Ammon's horn (tissue), 1 donor: ENCODE data around the gene COX10.
"Not testable (repeated sequence)": the region's sequence is repeated elsewhere in the genome, so short reads cannot be mapped to it uniquely, and the experiment has no call there.

ENCODE experiments used
- DNase-seq: peaks from one replicate; pipeline ENCODE4 v3.0.0-alpha.2; 2016; ENCODE audit warnings: low spot score

Gene COX10

GRCh38 chr17:14069251-14070021, at the start of gene COX10:
Gene COX10 (plus strand): TSS chr17:14069504. CDS start chr17:14069606, 102 bp downstream.
- DNase-seq: peak; percentile 88

GRCh38 chr17:14021651-14022294, 47.5 kb upstream of the COX10 start:
- not testable (repeated sequence) for DNase-seq

DNA sequence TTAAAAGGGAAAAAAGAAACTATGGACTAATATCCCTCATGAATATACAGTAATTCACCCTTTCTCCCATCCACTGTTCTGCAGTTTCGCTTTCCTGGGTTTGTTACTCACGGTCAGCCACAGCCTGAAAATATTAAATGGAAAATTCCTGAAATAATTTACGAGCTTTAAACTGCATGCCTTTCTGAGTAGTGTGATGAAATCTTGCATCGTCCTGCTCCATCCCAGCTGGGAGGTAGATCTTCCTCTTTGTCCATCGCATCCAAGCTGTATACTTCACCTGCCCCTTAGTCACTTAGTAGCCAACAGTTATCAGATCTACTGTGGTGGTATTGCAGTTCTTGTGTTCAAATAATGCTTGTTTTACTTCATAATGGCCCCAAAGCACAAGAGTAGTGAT, 39.5 kb upstream of the COX10 start:
- DNase-seq: not testable (repeated sequence)

- no peak for DNase-seq
Observed at GRCh38 chr17:14032234-14032633, 37.1 kb upstream of the COX10 start.

DNA sequence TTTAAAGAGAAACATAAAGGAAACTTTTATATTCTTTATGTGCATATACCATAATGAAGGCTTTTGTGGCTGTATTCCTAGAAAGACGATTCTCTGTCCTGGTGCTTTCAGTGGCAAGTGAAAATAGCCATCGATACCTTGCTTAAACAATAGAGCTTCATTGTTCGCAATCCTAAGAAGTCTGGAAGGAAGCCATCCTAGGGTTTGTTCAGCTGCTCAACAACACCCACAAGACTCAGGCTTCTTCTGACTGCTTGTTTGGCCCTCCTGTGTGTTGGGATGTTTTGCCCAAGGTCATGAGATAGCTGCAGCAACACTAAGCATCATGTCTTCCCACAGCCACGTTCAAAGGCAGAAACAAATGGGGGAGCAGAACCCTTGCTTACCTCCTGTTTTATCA, 36.1 kb upstream of the COX10 start:
- DNase-seq: no peak

DNA sequence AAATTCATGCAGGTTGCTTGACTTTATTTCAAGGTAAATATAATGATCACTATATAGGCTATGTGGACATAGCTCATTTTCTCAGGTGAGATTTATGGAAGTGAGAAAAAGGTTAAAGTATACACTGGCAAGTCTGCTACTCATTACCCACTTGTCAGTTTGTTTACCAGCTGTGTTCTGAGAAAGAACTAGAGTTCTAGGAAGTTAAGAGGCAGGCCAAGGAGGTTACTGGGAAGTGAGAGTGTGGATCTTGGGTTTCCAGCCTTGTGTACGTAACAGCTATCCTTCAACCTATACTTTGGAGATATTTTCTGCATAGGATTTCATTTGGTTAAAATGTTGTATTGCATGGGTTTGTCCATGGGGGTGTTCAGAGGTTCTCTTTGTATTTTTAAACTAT, 31.9 kb upstream of the COX10 start:
- DNase-seq: no peak

DNA sequence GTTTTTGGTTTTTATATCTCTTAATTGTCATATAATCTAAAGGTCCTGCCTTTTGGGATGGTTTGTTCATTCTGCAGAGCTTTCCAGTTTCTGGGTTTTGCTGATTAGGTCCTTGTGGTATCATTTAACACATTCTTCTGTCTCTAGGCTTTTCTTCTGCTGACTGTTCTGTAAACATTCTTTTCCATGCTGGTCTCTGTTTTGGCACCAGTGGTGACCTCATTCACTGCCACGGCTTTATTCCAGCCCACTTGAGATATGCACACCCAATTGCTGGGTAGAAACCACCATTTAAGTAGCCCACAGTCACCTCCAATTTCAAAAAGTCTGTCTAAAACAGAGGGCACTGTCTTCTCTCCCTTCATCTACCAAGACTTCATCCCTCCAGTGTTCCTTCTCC, 31.1 kb upstream of the COX10 start:
- no peak for DNase-seq

- DNase-seq: no peak
Observed at GRCh38 chr17:14042411-14042810, 26.9 kb upstream of the COX10 start.

DNA sequence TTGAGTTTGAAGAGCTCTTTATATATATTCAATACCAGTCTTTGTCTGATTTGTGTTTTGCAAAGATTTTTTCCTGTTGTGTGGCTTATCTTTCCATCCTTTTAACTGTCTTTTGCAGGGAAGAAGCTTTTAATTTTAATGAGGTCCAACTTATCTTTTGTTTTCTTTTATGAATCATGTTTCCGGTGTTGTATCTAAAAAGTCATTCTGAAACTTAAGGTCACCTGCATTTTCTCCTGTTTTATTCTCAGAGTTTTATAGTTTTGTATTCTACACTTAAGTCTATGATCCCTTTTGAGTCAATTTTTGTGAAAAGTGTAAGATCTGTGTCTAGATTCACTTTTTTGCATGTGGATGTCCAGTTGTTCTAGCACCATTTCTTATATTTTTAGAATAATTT, 24.6 kb upstream of the COX10 start:
- no peak for DNase-seq

GRCh38 chr17:14046978-14047377, 22.3 kb upstream of the COX10 start:
- DNase-seq: no peak

GRCh38 chr17:14047591-14047990, 21.7 kb upstream of the COX10 start:
- DNase-seq: no peak

DNA sequence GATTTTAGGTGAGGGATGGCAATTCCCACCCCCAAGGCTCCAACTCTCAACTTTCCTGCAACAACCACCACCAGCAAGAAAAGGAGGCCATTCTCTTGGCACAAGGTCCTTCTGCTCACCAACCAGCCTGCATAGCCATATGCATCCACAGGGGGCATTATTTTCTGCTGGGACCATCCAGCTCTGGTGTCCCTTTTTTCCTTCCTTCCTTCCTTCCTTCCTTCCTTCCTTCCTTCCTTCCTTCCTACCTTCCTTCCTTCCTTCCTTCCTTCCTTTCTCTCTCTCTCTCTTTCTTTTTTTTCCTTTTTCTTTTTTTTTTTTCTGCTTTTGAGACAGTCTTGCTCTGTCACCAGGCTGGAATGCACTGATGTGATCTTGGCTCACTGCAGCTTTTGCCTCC, 21.1 kb upstream of the COX10 start:
- no peak for DNase-seq

- DNase-seq: no peak
Observed at GRCh38 chr17:14050616-14051015, 18.7 kb upstream of the COX10 start.

- DNase-seq: no peak
Observed at GRCh38 chr17:14051692-14052091, 17.6 kb upstream of the COX10 start.

DNA sequence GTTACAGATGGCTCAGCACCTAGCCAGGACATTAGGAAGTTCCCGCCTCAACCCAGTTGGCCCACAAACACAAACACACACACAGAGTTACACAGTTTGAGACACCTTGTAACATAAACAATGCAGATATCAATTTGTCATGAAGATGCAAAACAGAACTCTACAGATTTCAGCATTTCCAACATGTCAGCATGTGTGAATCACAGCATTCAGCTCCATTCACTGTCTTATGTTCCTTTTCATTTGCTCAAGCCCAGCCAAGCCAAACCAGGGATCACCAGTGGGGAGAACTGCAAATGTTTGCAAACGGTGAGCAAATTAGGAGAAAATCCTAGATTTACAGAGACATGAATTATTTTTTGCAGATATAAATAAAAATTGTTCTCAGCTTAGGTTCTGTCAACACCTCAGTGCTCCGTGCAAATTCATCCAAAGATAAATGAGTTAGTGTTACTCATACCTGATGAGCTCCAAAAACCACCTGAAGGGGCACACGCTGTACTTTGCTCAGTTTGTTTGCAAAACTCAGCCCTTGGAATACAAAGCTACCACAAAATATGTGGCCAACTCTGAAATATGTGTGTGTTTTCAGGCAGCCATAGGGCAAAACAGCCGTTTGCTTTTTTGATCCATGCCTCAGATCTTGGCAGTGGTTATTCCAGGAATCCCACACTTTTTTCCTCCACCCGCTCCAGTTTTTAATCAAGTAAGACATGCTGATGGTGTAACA, 16.3 kb upstream of the COX10 start:
- DNase-seq: no peak

DNA sequence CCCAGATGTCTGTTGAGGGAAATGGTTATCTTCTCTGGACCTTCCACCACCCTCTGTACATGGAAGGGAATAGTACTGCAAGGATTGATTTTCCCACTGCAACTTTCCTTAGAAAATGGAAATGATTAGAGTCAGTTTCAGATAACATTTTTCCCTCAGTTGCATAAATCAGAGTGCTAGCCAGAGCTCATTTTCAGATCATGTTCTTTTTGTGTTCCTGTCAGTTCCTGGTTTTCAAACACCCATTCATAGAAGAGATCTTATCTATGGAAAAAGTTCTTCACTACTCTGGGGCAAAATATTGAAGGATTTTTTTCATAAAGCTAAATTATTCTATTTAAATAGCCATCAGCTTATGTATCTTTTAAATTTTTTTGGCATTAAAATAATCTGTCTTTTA, 11.7 kb upstream of the COX10 start:
- DNase-seq: no peak

- DNase-seq: no peak
Observed at GRCh38 chr17:14058051-14058450, 11.3 kb upstream of the COX10 start.

DNA sequence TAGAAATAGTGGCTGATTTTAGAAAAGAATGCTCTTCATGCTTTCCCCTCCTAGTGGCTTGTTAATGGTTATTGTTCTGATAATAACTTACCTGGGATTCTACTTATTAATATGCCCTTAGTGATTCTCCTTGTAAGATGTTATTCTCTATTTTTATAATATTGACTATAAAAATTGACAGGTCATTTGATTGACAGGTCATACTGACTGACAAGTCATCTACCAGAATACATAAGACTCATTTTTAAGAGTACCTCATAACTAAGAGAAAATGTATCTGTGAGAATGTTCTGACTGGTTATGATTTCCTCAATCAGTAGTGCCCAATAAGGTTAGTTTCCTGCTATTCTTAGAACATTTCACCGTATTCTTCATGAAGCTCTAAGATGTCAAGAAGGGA, 8.6 kb upstream of the COX10 start:
- no peak for DNase-seq

GRCh38 chr17:14061666-14062560, 7.4 kb upstream of the COX10 start:
- no peak for DNase-seq

- DNase-seq: no peak
Observed at GRCh38 chr17:14067347-14067746, 2.0 kb upstream of the COX10 start.

DNA sequence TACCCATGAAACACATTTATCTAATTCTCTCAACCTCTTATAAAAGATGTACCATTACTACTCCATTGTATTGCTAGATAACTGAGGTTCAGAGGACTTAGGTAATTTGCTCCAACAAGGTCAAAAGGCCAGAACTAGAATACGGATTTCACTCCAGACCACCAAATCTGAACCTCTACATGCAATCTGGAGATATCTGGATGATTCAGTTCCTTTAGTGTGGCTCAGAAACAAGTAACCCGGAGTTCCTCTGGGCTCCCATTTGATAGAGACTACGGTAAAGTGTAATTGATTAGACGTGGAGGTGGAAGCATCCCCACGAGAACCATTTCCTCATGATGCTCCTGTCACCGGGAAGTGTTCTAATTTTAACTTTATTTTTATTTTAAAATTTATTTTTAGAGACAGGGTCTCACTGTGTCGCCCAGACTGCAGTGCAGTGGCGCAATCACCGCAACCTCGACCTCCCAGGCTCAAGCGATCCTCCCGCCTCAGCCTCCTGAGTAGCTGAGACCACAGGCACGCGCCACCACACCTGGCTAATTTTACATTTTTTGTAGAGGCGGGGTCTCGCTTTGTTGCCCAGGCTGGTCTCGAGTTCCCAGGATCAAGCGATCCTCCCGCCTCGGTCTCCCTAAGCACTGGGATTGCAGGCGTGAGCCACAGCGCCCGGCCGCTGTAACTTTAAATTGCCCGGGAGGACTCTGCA, 608 bp upstream of the COX10 start:
- no peak for DNase-seq
